Stimulated activated CD4-positive, alpha-beta T cell treated with anti-CD3 and anti-CD28 coated beads, Interleukin-15, amount 100 ng/mL, for 24 hours (primary cell): ENCODE measurements around the gene SLC10A7.

ENCODE experiments used
- DNase-seq: peaks from one replicate; pipeline ENCODE4 v3.0.0-alpha.2; 2020

SLC10A7 gene

DNA sequence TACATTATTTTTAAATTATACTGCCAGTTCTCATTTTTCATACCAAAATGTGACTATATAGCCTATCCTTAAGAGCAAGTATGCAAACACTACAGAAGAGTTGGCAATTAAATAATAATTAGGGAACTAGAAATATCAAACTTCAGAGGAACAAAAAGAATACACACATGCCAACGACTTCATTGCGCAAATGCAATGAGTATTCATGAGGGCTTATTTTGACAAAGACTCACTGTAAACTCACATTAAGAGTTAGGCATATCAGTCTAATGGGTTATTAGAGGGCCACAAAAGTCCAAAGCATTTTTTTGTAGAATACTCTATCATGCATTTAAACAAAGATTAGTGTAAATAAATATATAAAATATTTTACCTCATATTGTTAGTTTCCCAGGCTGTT lies 31.6 kb downstream of the SLC10A7 start:
- DNase-seq, result no peak

DNA sequence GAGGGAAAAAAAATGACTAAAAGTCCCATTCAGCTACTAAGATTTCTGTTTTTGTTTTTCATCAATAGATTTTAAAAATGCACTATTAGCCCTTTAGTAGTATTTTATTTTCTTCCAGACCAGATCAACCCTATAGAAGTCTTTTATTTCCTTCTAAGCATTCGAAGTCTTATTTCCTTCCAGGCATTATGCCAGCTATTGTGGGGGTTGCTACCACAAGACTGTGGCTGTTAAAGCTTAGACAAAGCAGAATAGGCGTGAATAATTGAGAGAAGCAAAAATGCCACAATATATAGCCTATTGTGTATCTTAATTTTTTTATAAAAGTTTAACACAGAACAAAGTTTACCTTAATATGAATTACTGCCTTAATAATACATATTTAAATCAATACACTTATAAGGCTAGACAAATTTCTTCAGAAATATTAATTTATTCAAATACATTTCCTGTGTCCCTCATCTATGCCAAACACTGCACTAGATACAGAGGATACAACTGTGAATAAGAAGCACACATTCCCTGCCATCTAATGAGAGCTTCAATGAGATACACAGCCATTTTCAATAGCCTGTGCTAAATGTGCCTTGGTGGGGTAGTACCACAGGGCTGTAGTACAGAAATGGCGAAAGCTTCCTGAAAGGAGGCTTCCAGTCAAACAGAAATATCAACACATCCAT lies 33.1 kb downstream of the SLC10A7 start:
- DNase-seq, result no peak

DNA sequence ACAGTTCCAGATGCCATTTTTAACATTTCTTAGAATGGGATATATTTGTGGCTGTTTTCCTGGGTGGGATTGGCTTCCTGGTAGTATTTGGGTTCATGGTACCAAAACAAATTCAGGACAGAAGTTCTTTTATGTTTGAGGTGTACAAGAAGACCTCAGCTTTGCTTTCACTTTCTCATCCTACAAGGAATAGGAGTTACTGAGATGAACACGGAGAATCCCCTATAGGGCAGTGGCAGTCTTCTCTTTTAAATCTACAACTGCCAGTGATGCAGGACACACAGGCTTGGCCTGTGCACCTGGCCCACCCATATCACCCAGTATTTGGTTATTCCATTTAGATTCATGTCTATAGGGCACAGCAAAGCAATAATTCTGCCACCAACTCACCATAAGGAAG lies 35.2 kb downstream of the SLC10A7 start:
- no peak for DNase-seq

DNA sequence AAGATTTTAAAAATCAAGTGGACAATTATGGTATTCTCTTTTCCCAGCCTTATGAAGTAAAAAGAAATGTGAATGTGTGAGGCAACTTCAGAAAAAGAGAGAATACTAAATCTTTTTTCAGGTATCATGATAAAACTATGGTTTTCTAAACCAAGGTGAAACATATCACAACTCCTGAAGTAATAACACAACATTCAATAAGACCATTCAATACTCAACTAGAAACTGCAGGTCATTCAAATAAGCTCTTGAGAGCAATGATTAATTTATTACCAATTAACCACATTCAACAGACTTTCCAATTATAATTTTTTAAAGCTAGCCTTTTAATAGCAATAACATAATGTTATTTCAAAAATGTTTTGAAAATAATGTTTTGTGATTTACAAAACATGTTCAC lies 35.8 kb downstream of the SLC10A7 start:
- no peak for DNase-seq

DNA sequence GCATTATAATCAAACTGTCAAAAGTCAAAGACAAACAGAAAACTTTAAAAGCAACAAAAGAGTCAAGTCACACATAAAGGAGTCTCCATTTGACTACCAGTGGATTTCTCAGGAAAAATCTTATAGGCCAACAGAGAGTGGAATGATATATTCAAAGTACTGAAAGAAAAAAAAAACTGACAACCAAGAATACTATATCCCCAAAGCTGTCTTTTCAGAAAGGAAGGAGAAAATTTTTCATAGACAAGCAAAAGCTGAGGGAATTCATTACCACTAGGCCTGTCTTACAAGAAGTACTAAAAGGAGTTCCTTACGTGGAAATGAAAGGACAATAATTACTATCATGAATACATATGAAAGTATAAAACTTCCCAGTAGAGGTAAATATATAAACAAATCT lies 39.0 kb downstream of the SLC10A7 start:
- DNase-seq, result no peak

DNA sequence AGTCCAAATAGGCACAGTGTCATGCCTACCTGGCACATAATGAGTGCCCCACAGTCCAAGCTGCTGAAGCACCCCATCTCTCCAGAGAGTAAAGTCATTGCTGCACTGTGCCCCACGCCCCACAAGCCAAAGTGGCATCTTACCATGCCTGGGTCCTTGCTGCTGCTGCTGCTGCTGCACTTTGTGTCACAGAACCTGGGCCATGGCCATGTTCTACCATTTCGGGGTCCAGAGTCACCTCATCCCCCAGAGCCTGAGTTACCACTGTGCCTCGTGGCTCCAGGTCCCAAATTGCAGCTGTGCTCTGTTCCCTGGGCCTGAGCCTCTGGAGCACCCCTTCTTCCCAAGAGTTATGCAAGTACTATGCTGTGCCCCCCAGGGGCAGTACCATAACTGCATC lies 40.5 kb downstream of the SLC10A7 start:
- no peak for DNase-seq

DNA sequence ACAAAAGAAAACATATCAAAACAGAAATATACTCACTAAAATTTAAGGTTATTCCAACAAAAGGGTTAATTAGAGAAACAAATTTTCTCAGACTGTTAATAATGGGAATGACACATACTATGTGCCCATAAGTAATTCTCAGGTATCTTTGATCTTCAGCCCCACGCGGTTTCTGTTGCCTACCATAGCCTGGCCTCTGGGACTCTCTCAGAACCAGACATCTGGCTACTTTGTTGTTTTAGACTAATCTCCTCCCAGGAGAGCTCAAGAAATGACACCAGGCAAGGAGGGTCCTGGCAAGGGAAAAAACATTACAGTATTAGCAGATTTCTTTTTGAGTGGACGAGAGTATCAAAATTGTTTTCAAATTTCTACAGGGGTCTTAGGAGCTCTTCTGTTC lies 43.7 kb downstream of the SLC10A7 start:
- DNase-seq, result no peak

DNA sequence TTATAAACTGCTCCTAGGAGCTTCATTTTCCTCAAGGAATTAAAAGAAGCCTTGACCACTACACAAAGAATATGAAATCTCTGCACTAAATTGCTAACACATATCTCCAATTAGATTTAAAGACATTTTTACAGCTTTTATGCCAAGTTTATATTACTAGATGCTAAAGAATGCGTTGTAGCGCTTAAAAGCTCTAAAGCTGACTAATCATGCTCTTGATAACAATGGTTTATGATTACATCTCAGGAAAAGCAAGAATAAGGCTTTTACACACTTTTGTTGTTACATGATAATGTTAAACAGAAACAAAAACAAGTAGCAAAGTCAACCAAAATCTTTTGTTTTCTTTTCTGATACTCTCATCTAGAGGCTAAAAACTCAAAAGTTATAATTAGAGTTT lies 44.7 kb downstream of the SLC10A7 start:
- no peak for DNase-seq

DNA sequence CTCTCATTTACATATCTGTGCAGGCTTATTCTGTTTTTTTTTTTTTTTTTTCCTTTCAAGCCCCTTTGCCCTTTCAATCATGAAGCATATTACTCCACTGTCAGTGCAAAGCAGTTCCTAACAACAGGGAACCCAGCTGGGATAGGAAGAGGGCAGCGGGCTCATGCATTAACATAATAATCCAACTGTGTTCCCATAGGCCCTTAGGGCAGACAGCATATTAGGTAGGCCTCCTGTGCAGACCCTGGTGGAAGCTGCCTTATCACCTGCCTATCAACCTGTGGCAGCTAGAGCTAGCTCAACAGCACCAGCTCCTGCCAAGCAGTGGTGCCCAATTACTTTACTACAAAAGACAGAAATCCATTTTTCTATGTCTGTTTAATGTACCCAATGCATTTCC lies 49.3 kb downstream of the SLC10A7 start:
- DNase-seq, result no peak

DNA sequence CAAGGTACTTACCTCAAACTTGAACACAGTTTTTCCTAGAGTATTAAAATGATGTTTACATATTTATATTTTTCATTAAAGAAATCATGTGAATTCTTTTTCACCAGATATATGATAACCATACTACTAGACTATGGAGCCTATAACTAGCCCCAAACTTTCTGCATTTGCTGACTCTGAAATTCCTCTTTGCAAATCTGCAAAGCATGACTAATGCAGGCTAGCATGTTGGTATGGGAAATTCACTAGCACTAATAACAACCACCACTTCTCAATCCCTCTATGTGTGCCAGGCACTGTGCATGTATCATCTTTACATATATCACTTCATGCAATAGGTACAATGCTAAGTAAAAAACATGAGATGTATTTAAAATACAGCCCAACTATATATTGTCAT lies 51.1 kb downstream of the SLC10A7 start:
- DNase-seq, result no peak

DNA sequence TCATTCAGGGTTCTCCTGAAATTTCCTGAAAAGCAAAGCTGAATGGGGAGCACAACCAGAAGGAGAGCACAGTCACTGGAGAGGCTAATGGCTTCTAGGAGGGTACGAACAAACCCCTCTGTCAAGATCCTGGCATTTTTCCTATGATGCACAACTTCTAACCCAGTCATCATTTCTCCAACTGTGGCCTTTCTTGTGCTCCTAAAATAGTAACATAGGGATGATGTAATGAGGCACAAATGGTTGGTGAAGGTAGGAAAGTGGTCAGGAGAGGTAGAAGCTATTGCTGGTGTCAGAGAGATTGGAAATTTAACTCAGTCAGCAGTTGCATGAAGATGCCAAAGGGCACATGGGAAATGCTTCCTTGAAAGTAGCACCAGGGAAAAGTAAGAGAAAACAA lies 52.7 kb downstream of the SLC10A7 start:
- DNase-seq, result no peak

DNA sequence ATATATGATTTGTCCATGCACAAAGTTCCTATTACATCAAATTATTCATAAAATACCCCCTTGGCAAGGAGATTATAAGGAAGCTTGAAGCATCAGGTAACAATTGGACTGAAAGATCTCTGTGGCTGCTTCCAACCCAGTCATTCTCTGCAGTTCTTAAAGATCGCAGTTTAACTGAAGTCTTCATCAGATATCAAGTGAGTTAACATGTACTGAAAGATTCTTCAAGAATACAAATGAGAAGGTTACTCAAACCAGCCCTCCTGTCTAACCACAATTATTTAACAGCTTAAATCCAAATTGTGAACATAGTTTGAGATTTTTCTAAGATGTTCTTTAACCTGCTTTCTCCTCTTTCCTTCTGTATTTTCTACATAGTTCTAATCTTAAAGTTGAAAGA lies 56.1 kb downstream of the SLC10A7 start:
- no peak for DNase-seq

DNA sequence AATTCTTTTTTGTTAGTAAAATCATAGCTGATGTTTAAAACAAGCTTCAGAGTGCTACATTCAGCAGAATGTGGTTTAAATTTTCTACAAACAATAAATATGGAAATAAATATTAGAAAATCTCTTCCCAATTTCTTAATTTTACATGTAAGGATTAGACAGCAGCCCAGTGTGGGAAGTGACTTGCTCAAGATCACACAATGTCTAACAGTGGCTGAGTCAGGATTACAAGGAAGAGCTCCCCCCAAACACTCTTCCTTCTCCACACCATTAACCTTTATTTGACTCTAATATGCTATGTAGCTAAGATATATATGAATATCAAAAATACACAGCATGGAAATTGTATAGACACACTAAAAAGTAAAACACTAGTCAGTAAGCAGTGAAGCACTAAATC lies 59.5 kb downstream of the SLC10A7 start:
- no peak for DNase-seq

DNA sequence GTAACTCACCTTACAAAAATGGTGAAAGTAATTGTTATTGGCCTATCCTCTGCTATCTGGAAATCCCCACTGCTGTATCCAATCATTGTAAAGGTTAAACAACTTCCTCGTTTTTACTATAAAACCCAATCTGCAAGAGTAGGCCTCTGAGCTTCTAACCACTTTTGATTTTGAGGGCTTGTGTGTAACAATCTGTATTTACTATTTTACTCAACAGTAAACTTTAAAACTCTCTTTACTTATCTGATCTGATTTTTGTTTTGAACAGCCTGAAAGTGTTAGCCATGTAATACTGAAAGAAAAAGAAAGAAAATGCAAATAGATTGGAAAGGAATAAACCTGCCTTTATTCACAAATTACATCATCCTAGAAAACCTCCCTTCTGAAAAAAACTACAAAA lies 63.1 kb downstream of the SLC10A7 start:
- DNase-seq, result no peak

DNA sequence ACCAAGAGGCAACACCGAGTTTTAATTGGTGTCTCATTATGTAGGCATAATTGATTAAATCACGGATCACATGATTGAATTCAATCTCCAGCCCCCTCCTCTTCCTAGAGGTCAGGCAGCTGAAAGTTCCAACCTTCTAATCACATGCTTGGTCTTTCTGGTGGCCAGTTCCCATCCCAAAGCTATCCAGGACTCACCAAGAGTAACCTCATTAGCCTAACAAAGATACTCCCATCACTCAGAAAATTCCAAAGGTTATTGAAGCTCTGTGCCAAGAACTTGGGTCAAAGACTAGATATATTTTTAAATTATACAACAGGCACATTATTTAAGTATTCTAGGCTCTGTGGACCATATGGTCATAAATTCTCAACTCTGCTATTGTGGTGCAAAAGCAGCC lies 65.1 kb downstream of the SLC10A7 start:
- no peak for DNase-seq

DNA sequence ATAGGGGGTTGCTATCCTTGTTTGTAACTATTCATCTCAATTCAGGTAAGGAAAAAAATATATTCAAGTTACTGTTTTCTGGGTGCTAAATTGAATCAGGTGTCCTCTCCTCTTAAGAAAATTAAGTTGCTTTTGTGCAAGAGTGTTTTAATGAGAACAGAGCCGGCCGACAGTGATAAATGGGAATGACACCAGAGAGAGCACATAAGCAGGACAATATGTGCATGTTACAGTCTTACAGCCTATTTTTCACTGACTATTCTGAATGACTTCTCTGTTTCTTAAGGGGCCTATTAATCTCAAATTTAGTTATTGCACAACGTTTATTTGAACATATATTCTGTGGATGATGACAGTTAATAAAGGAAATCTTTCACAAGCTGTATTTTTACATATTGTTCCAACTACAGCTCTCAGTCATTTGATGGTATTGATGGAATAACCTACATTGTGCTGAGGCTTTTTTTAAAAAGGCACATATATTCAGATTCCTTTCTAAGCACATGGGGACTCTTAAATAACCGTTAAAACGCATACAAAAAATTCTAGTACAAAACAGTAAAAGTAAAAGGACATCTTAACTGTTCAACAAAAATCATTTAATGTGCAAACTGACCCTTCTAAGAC lies 68.4 kb downstream of the SLC10A7 start:
- DNase-seq, result no peak

DNA sequence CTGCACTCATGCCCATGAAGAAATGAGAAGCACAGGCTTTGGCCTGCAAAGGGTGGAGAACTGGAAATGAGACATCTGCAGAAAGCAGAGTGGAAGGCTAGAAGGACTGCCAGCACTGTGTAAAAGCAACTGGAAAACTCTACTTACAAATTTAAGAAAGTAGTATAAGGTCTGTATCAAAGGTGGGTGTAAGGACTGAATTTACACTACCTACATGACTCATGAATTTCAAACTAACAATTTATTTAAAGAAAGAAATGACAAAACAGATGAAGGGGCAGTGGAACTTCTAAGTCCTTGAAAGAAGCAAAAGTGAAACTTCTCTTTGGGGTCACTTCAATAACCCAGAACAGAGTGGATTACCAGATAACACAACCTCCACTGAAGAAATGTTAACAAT lies 71.2 kb downstream of the SLC10A7 start:
- DNase-seq, result peak; percentile 6

DNA sequence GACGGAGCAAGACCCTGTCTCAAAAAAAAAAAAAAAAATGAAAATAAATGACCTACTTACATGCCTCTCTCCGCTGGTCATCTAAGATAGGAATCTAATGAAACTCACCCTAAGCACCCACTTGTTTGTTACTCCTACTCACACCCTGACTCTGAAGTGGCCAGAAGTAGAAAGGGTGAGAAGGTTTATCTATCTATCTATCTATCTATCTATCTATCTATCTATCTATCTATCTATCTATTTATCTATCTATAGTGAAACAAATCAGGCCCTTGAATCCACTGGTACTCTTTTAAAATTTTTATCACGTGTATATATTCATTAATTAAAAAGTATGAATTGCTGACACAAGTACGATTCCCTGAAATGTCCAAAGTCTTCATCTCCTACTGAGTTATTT lies 75.2 kb downstream of the SLC10A7 start:
- DNase-seq, result no peak

DNA sequence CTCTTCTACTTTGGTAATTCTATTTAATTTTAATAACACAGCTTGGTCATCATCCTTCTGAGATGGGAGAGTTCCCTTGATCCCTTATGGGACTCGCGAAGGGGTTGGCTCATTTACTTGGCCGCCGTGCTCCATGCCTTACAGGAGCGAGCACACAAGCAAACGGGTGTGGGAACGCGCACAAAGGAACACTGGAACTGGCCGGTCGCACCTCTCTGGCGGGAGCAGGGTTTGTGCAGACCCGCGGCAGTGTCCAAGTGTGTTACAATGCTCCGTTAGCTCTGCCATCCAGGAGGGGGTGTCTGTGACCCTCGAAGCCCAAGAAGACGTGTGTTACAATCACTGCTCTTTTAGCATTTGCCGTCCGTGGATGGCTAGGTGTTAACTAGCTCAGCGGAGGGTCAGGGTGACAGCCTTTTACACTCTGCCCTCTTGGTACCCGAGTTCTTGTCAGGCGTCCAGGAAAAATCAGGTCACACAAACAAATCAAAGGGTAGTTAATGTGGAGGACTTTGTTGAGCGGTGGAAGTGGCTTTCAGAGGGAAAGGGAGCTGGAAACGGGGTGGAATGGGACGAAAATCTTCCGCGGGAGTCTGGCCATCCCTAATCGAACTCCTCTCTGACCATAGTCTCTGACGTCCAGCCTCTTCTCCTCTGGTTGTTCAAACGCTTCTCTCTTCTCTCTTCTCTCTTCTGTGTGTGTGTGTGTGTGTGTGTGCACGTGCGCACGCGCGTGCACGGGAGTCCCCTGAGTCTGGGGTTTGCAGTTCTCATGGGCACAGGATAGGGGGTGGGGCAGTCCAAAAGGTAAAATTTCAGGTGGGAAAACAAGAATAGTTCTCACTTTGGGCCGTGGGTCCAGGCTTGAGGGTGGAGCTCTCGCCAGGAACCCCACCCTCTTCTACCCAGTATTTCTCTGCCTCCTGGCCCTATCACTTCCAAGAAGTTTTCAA lies 76.3 kb downstream of the SLC10A7 start:
- no peak for DNase-seq

DNA sequence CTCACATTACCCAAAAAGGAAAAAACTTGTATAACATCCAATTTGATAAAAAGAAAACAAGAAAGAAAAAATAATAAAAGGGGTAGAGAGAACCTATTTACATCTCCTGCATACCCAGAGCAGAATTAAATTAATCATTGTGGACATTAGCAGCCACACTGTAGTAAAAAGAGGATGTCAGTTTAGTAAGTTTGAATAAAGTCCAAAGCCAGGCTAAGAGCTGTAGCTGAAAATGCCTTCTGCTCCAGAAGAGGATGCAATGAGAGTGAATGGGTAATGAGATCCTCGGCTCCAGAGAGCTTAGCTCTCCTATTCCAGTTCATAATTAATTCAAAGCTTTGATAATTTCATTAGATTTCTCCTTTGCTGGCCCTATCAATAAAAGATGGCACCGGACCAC lies 78.2 kb downstream of the SLC10A7 start:
- no peak for DNase-seq

DNA sequence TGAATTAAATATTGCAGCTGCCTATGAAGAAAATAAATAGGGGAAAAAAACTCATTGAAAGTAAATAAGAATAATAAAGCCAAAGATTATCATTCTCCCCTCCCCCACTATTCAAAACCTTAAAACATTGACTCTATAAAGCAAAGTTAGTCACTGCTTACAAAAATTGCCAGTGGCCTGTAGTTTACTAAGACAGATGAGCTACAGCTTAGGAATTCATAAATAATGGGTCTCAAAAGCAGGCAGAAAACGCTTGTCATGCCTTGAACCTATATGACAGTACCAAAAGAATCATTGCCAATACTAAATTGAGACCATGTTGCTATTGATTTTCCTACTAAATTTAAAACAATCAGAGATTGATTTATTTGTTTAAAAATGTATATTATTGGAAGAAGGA lies 78.9 kb downstream of the SLC10A7 start:
- DNase-seq, result no peak

DNA sequence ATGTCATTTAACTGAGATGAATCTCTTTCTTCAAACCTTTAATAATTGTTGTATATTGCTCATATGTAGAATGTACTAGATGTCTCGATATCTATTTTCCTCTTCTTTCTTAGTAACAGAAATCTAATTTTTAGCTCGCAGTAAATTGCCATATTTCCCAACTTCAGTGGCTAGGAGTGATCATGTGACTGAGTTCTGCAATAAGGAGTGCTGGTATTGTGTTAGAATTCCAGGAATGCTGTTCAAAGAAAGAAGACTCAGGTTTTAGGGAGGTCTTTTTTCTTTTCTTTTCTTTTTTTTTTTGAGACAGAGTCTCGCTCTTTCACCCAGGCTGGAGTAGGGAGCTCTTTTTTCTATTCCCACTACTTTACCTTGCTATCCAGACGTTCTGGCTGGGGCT lies 81.7 kb downstream of the SLC10A7 start:
- DNase-seq, result no peak

DNA sequence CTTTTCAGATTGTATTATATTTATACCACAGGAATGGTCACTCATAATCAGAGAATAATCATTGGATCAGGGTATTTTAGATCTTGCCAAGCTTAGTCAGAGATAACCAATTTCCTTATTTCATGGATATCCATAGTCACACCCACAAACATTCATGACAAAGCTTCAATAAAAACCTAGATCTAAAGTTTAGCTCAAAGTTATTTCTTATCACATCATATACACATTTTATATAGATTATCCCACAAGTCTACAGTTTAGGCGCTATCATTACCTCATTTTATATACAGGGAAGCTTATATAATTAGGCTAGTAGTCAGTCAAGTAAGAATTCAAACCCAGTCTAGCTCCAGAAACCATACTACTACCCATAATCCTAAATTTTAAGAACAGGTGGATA lies 82.3 kb downstream of the SLC10A7 start:
- DNase-seq, result no peak

DNA sequence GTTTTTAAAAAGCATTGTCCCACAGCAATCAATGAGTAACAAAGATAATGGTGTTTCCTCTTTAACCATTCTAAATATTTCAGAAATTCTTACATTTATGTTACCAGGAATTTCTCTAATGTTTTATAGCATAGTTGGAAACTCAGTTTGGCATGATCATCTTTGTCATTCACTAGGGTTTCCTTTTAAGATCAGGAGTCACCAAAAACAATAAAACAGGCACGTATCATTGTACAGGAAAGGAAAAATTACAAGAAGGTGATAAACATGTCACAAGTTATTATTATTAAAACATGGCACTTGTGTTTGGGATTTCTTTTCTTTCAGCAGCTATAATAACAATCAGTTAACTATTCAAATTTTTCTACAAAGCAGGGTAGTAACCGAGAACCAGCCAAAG lies 84.0 kb downstream of the SLC10A7 start:
- DNase-seq, result no peak
